ENCODE measurements around the gene MOB3B.

MOB3B gene

DNA sequence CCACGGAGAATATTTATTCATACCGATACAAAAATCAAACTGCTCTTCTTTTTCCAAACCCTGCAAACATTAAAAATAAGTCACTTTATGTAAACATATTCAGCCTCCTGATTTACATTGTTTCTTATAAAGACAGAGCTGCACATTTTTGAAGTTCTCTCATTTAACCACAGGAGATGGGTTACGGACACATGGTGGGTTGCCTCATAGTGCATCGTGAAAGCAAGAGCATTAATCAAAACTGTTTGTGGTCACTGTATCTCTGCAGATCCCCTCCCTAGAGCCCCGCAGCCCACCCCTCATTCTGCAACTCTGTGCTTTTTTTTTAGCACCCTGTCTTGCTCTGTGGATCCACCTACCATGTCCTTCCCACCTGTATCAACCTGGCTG lies 189.3 kb downstream of the MOB3B start:
- TF ChIP-seq POLR2AphosphoS5 (IDR thresholded peaks at IDR 0.05; ENCODE audit: low read depth, low read length), result no peak
- TF ChIP-seq, protein P1, sequence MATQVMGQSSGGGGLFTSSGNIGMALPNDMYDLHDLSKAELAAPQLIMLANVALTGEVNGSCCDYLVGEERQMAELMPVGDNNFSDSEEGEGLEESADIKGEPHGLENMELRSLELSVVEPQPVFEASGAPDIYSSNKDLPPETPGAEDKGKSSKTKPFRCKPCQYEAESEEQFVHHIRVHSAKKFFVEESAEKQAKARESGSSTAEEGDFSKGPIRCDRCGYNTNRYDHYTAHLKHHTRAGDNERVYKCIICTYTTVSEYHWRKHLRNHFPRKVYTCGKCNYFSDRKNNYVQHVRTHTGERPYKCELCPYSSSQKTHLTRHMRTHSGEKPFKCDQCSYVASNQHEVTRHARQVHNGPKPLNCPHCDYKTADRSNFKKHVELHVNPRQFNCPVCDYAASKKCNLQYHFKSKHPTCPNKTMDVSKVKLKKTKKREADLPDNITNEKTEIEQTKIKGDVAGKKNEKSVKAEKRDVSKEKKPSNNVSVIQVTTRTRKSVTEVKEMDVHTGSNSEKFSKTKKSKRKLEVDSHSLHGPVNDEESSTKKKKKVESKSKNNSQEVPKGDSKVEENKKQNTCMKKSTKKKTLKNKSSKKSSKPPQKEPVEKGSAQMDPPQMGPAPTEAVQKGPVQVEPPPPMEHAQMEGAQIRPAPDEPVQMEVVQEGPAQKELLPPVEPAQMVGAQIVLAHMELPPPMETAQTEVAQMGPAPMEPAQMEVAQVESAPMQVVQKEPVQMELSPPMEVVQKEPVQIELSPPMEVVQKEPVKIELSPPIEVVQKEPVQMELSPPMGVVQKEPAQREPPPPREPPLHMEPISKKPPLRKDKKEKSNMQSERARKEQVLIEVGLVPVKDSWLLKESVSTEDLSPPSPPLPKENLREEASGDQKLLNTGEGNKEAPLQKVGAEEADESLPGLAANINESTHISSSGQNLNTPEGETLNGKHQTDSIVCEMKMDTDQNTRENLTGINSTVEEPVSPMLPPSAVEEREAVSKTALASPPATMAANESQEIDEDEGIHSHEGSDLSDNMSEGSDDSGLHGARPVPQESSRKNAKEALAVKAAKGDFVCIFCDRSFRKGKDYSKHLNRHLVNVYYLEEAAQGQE (IDR thresholded peaks at IDR 0.05; ENCODE audit: insufficient read depth in 1 of 2, low read depth in 2 of 2, low read length in 2 of 2), result no peak
- no peak for TF ChIP-seq FOXP2 (optimal IDR thresholded peaks at IDR 0.05; ENCODE audit: borderline replicate concordance, extremely low read depth, extremely low read length, insufficient read depth)
- no peak for TF ChIP-seq TAF1 (IDR thresholded peaks at IDR 0.05; ENCODE audit: borderline replicate concordance, insufficient read depth, low read length)
- no peak for TF ChIP-seq SIN3A (IDR thresholded peaks at IDR 0.05; ENCODE audit: borderline replicate concordance, insufficient read depth, low read length)

DNA sequence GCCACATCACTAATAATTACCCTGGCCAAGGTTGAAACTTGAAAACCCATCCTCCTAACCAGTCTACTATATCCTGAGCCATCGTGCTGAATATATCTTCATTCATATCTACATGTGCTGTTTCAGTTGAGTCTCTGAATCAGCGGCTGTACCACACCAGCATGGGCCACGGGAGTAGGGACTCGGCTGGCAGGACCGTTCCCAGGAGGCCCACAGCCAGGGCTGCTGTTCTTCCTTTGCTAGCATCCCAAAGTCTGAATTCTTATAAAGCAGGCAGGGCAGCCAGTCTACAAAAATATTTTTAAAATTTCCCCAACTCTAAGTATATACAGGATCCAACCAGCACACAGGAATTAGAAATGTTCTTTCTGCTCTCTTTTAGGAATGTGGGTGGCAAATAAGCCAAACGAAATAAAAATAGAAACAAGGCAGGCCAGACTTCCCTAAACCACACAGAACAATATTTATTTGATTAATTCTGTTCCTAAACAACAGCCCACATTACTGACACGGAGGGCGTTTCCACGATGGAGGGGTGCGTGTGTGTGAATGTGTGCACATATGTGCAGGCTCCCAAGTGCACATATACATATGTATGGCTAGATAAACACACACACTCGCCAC lies 189.8 kb downstream of the MOB3B start:
- TF ChIP-seq FOXP2 (optimal IDR thresholded peaks at IDR 0.05; ENCODE audit: borderline replicate concordance, extremely low read depth, extremely low read length, insufficient read depth) (no peak), POLR2AphosphoS5 (IDR thresholded peaks at IDR 0.05; ENCODE audit: low read depth, low read length) (no peak), SIN3A (IDR thresholded peaks at IDR 0.05; ENCODE audit: borderline replicate concordance, insufficient read depth, low read length) (no peak), TAF1 (IDR thresholded peaks at IDR 0.05; ENCODE audit: borderline replicate concordance, insufficient read depth, low read length) (no peak)
- TF ChIP-seq, protein P1 (IDR thresholded peaks at IDR 0.05; ENCODE audit: insufficient read depth in 1 of 2, low read depth in 2 of 2, low read length in 2 of 2), result no peak

DNA sequence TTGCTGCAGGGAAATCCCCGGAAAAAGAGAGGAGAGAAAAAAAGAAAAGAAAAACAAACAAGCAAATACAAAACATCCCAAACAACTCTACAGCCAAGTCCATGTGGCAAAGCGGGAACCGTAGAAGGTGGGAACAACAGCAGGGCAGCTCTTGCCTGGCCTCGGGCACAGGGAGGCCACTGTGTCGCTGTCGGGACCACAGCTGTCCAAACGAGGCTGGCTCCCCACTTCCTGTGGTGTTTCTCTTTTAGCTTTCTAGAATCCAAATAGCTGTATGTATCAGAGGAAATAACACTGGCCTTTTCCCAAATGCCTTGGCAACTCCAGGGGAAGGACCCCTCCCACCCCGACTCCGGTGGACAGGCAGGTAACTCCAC lies 191.1 kb downstream of the MOB3B start:
- TF ChIP-seq POLR2AphosphoS5 (IDR thresholded peaks at IDR 0.05; ENCODE audit: low read depth, low read length) (no peak), SIN3A (IDR thresholded peaks at IDR 0.05; ENCODE audit: borderline replicate concordance, insufficient read depth, low read length) (no peak), FOXP2 (optimal IDR thresholded peaks at IDR 0.05; ENCODE audit: borderline replicate concordance, extremely low read depth, extremely low read length, insufficient read depth) (no peak), TAF1 (IDR thresholded peaks at IDR 0.05; ENCODE audit: borderline replicate concordance, insufficient read depth, low read length) (no peak)
- TF ChIP-seq, protein P1 (IDR thresholded peaks at IDR 0.05; ENCODE audit: insufficient read depth in 1 of 2, low read depth in 2 of 2, low read length in 2 of 2), result no peak

DNA sequence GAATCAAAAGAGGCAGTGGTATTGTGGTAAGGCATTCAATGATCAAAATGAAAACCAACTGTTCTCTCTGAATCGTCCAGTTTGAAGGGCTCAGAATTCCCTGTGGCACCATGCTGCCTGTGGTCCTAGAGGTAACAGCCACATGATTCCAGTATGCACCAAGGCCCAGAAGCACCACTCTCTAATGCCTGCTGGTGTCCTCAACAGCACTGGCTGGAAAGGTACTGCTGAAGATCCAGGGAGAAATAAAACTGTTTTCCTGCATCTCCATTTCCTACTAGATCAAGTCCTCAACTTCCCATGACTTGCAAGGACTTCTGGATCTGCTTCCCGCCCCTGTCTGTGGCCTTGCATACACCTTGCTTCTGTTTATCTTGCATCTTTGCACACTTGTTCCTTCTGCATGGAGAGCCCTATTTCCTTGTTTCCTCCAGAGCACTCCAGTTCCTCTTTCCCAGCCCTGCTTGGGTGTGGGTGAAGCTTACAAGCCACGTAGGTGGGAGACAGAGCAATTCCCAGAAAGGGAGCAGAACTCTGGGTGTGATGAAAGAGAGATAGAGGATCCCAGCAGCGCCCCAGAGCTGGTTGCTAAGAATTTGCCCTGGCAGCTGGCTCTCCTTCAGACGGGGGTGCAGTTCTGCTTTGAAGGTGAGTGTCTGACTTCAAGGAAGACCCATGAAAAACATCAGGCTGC lies 191.6 kb downstream of the MOB3B start:
- TF ChIP-seq TAF1 (IDR thresholded peaks at IDR 0.05; ENCODE audit: borderline replicate concordance, insufficient read depth, low read length), result no peak
- TF ChIP-seq, protein P1 (IDR thresholded peaks at IDR 0.05; ENCODE audit: insufficient read depth in 1 of 2, low read depth in 2 of 2, low read length in 2 of 2), result no peak
- no peak for TF ChIP-seq POLR2AphosphoS5 (IDR thresholded peaks at IDR 0.05; ENCODE audit: low read depth, low read length)

Data from PFSK-1 (cell line).